ENCODE measurements around the gene CREBBP. TPM values are rescaled to one million over a fixed set of nuclear protein-coding genes. Genes with fewer than 3 reads are reported as not detected.
A peak's percentile ranks its signal among the peaks of the same experiment; 100 is the strongest.

Gene CREBBP
- total RNA-seq, 1 experiment from 2014 or later, result 6.6 TPM

- DNase-seq (ENCODE audit: low spot score), result no peak
These were observed 144.4 kb downstream of the CREBBP start for GRCh38 chr16:3736116-3736515.

- no peak for DNase-seq (ENCODE audit: low spot score)
These were observed 145.0 kb downstream of the CREBBP start for GRCh38 chr16:3735541-3735940.

GRCh38 chr16:3734758-3735221 lies 145.7 kb downstream of the CREBBP start:
- DNase-seq (ENCODE audit: low spot score), result no peak

GRCh38 chr16:3734084-3734757 lies 146.3 kb downstream of the CREBBP start:
- no peak for DNase-seq (ENCODE audit: low spot score)

GRCh38 chr16:3732171-3732570 lies 148.3 kb downstream of the CREBBP start:
- no peak for DNase-seq (ENCODE audit: low spot score)

GRCh38 chr16:3731126-3731935 lies 149.2 kb downstream of the CREBBP start:
- DNase-seq (ENCODE audit: low spot score), result no peak

- no peak for DNase-seq (ENCODE audit: low spot score)
These were observed 150.1 kb downstream of the CREBBP start for GRCh38 chr16:3730161-3731125.

GRCh38 chr16:3729161-3730112 lies 151.1 kb downstream of the CREBBP start:
- no peak for DNase-seq (ENCODE audit: low spot score)

GRCh38 chr16:3728424-3729160 lies 151.9 kb downstream of the CREBBP start:
- no peak for DNase-seq (ENCODE audit: low spot score)

GRCh38 chr16:3727806-3728381 lies 152.6 kb downstream of the CREBBP start:
- DNase-seq (ENCODE audit: low spot score), result no peak

GRCh38 chr16:3726021-3726687 lies 154.4 kb downstream of the CREBBP start:
- no peak for DNase-seq (ENCODE audit: low spot score)

- no peak for DNase-seq (ENCODE audit: low spot score)
These were observed 155.2 kb downstream of the CREBBP start for GRCh38 chr16:3725276-3725675.

- no peak for DNase-seq (ENCODE audit: low spot score)
These were observed 158.0 kb downstream of the CREBBP start for GRCh38 chr16:3722508-3722907.

GRCh38 chr16:3720418-3720817 lies 160.1 kb downstream of the CREBBP start:
- no peak for DNase-seq (ENCODE audit: low spot score)

GRCh38 chr16:3718628-3719027 lies 161.9 kb downstream of the CREBBP start:
- DNase-seq (ENCODE audit: low spot score), result no peak

GRCh38 chr16:3718019-3718391 lies 162.5 kb downstream of the CREBBP start:
- DNase-seq (ENCODE audit: low spot score), result no peak

- DNase-seq (ENCODE audit: low spot score), result peak; percentile 55
These were observed 163.1 kb downstream of the CREBBP start, which contains the start of gene TRAP1 for GRCh38 chr16:3717235-3718018. TSS of gene TRAP1 (minus strand) at chr16:3717524. CDS start at chr16:3717508, 16 bp downstream.

GRCh38 chr16:3716831-3717234 lies 163.7 kb downstream of the CREBBP start:
- no peak for DNase-seq (ENCODE audit: low spot score)
